A172 (cell line): ENCODE results near the gene OST4. TPM values are rescaled to one million over a fixed set of nuclear protein-coding genes. Genes with fewer than 3 reads are reported as not detected.
A peak's percentile ranks its signal among the peaks of the same experiment; 100 is the strongest.

Experiments used
- DNase-seq: peaks from one replicate; pipeline ENCODE4 v3.0.0-alpha.2; 2015; ENCODE audit warnings: low spot score
- total RNA-seq: library from RNA; depleted of rRNA; stranded (reverse); fragments of >200 nt; shearing (Covaris generic); gene quantifications from 2 replicates; pipeline ENCODE4 v1.2.3, GENCODE V29; 2014

Gene OST4
- total RNA-seq, 1 experiment from 2014 or later, result 356 TPM

GRCh38 chr2:27053776-27054175 lies 17.7 kb downstream of the OST4 start:
- DNase-seq, result no peak

GRCh38 chr2:27053321-27053720 lies 18.1 kb downstream of the OST4 start:
- DNase-seq, result no peak

- DNase-seq, result no peak
Observed at GRCh38 chr2:27051902-27052645, 19.4 kb downstream of the OST4 start.

- peak; percentile 93 for DNase-seq
Observed at GRCh38 chr2:27050996-27051901, 20.2 kb downstream of the OST4 start, which contains the start of gene AGBL5. TSS of gene AGBL5 (plus strand) at chr2:27051668. CDS start at chr2:27052959, 1,291 bp downstream.

GRCh38 chr2:27050281-27050995 lies 21.0 kb downstream of the OST4 start:
- peak; percentile 98 for DNase-seq

GRCh38 chr2:27049422-27050280 lies 21.8 kb downstream of the OST4 start:
- no peak for DNase-seq

- peak; percentile 18 for DNase-seq
Observed at GRCh38 chr2:27042985-27043634, 28.3 kb downstream of the OST4 start.

- DNase-seq, result no peak
Observed at GRCh38 chr2:27042159-27042661, 29.2 kb downstream of the OST4 start.

GRCh38 chr2:27041752-27042151 lies 29.7 kb downstream of the OST4 start:
- no peak for DNase-seq

GRCh38 chr2:27040282-27040681 lies 31.2 kb downstream of the OST4 start:
- no peak for DNase-seq

GRCh38 chr2:27039871-27040270 lies 31.6 kb downstream of the OST4 start:
- DNase-seq, result no peak

- no peak for DNase-seq
Observed at GRCh38 chr2:27039426-27039825, 32.0 kb downstream of the OST4 start.

GRCh38 chr2:27038631-27039339 lies 32.7 kb downstream of the OST4 start:
- DNase-seq, result no peak

- DNase-seq, result no peak
Observed at GRCh38 chr2:27038012-27038411, 33.4 kb downstream of the OST4 start.

GRCh38 chr2:27033253-27033852 lies 38.1 kb downstream of the OST4 start:
- no peak for DNase-seq

- peak; percentile 65 for DNase-seq
Observed at GRCh38 chr2:27032495-27033252, 38.8 kb downstream of the OST4 start, which contains the start of gene TMEM214. TSS of gene TMEM214 (plus strand) at chr2:27032965. CDS start at chr2:27033016, 51 bp downstream.

- no peak for DNase-seq
Observed at GRCh38 chr2:27029051-27029450, 42.4 kb downstream of the OST4 start.

- DNase-seq, result no peak
Observed at GRCh38 chr2:27027211-27027651, 44.2 kb downstream of the OST4 start.
